ENCODE data around the gene TTF2.

DNA sequence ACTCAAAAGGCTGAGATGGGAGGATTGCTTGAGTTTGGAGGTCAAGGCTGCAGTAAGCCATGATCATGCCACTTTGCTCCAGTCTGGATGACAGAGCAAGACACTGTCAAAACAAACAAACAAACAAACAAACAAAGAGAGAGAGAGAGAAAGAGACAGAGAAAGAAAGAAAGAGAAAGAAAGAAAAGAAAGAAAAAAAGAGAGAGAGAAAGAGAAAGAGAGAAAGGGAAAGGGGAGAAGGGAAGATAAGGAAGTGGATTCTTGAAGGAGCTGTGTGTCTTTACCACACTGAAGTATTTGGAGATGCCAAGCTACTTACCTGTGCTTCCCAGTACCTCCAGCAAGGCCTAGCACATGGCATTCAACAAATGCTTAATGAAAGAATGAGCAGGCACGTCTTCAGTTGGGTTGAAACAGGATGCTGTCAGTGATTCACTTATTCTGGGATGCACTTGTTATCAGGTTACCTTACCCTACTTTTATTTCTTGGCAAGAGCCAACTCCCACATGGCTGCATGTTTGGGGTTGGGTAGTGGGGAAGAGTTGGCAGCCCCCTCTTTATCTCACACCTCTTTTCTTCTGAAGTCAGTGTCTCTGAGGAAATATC, 29.8 kb upstream of the TTF2 start:
- TF ChIP-seq, protein P1, sequence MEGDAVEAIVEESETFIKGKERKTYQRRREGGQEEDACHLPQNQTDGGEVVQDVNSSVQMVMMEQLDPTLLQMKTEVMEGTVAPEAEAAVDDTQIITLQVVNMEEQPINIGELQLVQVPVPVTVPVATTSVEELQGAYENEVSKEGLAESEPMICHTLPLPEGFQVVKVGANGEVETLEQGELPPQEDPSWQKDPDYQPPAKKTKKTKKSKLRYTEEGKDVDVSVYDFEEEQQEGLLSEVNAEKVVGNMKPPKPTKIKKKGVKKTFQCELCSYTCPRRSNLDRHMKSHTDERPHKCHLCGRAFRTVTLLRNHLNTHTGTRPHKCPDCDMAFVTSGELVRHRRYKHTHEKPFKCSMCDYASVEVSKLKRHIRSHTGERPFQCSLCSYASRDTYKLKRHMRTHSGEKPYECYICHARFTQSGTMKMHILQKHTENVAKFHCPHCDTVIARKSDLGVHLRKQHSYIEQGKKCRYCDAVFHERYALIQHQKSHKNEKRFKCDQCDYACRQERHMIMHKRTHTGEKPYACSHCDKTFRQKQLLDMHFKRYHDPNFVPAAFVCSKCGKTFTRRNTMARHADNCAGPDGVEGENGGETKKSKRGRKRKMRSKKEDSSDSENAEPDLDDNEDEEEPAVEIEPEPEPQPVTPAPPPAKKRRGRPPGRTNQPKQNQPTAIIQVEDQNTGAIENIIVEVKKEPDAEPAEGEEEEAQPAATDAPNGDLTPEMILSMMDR (IDR thresholded peaks at IDR 0.05; ENCODE audit: poor library complexity, severe bottlenecking), result no peak
- TF ChIP-seq POLR2AphosphoS5 (IDR thresholded peaks at IDR 0.05) (no peak), EZH2 (IDR thresholded peaks at IDR 0.05; ENCODE audit: borderline replicate concordance, insufficient read depth, low read length, poor library complexity, severe bottlenecking) (no peak), RAD21 (conservative IDR thresholded peaks at IDR 0.05) (no peak), REST (IDR thresholded peaks at IDR 0.05; ENCODE audit: borderline replicate concordance) (no peak), EP300 (conservative IDR thresholded peaks at IDR 0.05; ENCODE audit: poor library complexity, severe bottlenecking) (no peak), TAF1 (IDR thresholded peaks at IDR 0.05; ENCODE audit: low read depth) (no peak), MXI1 (conservative IDR thresholded peaks at IDR 0.05; ENCODE audit: poor library complexity, severe bottlenecking) (no peak)

All from neural cell (in vitro differentiated cells).